ENCODE results near the gene GLB1L3.
"Not testable (repeated sequence)": the region's sequence is repeated elsewhere in the genome, so short reads cannot be mapped to it uniquely, and the experiment has no call there.

The GLB1L3 gene

DNA sequence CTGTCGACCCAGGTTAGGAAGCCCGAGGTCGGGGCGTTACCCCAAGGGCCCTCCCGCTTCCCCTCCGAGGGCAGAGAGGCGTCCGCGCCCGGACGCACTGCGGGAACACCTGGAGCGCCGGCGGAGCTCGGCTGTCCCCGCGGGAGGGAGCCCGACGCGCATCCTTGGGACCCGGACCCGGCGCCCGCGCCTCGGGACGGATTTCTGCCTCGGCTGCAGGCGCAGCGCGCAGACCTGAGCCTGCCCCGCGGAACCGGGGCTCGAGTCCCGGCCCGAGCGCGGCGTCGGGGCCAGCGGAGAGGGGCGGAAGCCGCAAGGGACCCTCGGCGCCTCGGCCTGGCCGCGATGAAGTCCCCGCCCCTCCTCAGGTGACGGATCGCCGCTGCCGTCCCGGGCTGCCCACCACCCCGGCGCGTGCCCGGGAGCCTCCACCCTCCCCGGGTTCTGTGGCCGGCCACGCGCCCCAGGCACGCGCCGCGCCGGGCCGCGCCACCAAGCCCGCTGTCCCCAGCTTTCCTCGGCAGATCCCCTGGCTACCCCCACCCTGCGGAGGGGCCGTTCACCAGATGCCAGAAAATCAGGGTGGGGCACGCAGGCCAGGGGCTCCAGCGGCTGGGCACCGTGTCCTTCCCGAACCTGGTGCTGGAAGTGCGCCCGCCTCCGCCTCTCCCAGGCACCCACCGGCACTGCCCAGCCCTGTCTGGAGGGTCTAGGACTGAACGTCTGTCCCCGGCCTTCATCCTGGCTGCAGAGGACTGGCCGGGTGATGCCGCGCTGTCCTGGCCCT lies 410 bp downstream of the GLB1L3 start:
- no peak for DNase-seq (ENCODE audit: low spot score)

GRCh38 chr11:134277183-134278001 lies 1.2 kb downstream of the GLB1L3 start:
- DNase-seq (ENCODE audit: low spot score): peak; percentile 11

- no peak for DNase-seq (ENCODE audit: low spot score)
Measured at GRCh38 chr11:134278356-134278755, 2.2 kb downstream of the GLB1L3 start.

DNA sequence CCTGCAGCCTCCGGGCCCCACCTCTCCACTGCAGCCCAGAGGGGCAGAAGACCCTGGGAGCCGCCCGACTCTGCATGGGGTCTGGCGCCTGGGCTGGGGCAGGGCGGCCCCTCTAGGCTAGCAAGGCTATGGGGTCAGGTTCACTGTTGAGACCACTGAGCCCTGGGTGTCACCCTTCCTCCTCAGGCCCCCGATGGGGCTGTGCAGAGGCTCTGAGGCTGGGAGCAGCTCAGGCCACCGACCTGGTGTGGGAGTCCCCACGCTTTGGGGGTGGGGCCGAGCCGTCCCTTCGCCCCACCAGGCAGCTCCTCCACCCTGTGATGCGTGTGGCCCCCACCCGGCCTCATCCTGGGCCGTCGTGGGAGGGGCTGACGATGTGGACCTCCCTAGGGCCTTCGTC lies 5.5 kb downstream of the GLB1L3 start:
- not testable (repeated sequence) for DNase-seq (ENCODE audit: low spot score)

GRCh38 chr11:134282121-134283045 lies 6.2 kb downstream of the GLB1L3 start:
- no peak for DNase-seq (ENCODE audit: low spot score)

GRCh38 chr11:134283461-134284230 lies 7.5 kb downstream of the GLB1L3 start:
- DNase-seq (ENCODE audit: low spot score): no peak

GRCh38 chr11:134284349-134284748 lies 8.2 kb downstream of the GLB1L3 start:
- not testable (repeated sequence) for DNase-seq (ENCODE audit: low spot score)

- DNase-seq (ENCODE audit: low spot score): no peak
Measured at GRCh38 chr11:134287561-134287960, 11.4 kb downstream of the GLB1L3 start.

- no peak for DNase-seq (ENCODE audit: low spot score)
Measured at GRCh38 chr11:134288486-134288885, 12.3 kb downstream of the GLB1L3 start.

DNA sequence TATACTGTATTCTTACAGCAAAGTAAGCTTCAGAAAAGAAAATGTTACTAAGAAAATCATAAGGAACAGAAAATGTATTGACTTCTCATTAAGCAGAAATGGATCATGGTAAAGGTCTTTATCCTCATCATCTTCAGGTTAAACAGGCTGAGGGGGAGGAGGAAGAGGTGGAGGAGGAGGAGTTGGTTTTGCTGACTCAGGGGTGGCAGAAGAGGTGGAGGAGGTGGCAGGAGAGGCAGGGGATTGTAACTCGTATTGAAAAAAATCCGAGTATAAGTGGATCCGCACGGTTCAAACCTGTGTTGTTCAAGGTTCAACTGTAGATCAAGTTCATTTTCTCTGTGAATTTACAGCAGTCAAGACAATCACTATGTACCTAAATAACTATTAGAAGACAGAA lies 13.0 kb downstream of the GLB1L3 start:
- DNase-seq (ENCODE audit: low spot score): no peak

GRCh38 chr11:134289789-134290188 lies 13.6 kb downstream of the GLB1L3 start:
- DNase-seq (ENCODE audit: low spot score): no peak

GRCh38 chr11:134290646-134291045 lies 14.5 kb downstream of the GLB1L3 start:
- no peak for DNase-seq (ENCODE audit: low spot score)

GRCh38 chr11:134291196-134291595 lies 15.0 kb downstream of the GLB1L3 start:
- no peak for DNase-seq (ENCODE audit: low spot score)

- no peak for DNase-seq (ENCODE audit: low spot score)
Measured at GRCh38 chr11:134292661-134293060, 16.5 kb downstream of the GLB1L3 start.

DNA sequence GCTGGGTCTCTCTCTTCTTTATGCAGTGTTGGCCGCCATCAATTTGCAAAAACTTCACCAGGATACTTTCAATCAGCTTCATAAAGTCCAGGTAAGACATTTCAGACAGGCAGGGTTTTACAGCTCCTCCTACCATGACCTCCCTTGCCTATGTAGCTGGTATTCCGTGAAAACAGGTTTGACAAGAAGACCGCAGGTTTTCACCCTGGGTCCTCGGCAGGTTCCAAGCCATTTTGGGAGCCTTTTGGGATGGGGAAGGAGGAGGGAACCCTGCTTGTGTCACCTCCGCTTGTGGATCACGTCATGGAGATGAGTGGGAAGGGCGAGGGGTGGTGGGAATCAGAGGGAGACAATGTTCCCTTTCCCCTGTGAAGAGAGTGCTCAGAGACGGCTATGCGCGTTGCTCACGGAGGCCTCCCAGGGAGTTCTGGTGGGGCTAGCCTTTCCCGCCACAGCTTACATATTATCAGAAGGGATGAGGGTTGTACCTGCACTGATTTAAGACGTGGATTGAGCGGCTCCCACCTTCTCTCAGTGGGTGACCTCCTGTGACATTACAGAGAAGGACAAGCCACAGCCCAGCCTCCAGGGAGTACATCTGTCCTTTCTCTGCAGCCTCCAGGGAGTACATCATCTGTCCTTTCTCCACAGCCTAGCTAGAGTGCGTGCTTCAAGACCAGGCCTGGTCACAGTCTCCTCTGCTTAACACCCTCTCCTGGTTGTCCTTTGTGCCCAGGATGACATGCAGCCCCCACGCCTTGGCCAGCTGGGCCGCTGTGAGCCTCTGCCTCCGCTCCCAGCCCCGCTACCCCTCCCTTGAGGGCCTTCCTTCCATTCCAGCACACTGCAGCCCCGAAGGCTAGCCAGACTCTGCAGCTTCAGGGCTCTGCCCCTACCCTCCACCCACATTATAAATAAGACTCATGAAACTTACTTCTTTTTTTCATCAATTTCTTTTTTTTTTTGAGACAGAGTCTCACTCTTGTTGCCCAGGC lies 17.2 kb downstream of the GLB1L3 start:
- DNase-seq (ENCODE audit: low spot score): no peak

- no peak for DNase-seq (ENCODE audit: low spot score)
Measured at GRCh38 chr11:134294664-134295063, 18.5 kb downstream of the GLB1L3 start.

DNA sequence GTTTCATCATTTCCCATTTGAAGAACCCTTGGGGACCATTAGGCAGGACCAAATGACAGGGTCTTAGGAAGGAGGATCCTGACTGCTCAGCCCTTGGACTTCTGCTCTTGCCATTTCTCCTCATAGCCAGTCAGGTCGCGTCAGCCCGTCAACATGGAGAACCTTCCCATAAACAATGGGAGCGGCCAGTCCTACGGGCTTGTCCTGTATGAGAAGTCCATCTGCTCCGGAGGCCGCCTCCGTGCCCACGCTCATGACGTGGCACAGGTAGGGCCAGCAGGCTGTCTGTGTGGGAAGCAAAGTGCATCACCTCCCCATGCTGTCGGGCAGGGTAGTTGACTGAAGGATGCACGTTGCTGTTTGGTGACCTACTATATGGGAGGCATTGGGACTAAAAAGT lies 36.0 kb downstream of the GLB1L3 start:
- no peak for DNase-seq (ENCODE audit: low spot score)

DNA sequence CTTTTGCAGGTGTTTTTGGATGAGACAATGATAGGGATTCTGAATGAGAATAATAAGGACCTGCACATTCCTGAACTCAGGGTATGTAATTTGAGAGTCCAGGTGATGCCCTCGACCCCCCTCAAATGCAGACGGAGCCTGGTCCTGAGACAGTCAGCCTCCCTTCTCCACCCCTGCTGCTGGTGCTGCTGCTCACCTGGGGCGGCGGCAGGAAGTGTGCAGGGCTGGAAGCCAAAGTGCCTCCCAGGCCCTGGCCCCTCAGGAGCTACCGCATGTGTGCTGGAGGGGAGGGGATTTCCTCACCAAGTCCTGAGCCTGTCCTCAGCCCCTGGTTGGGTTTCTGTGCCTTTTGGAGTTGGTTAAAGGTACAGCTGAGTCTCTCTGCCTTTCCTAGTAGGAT lies 36.6 kb downstream of the GLB1L3 start:
- DNase-seq (ENCODE audit: low spot score): no peak

DNA sequence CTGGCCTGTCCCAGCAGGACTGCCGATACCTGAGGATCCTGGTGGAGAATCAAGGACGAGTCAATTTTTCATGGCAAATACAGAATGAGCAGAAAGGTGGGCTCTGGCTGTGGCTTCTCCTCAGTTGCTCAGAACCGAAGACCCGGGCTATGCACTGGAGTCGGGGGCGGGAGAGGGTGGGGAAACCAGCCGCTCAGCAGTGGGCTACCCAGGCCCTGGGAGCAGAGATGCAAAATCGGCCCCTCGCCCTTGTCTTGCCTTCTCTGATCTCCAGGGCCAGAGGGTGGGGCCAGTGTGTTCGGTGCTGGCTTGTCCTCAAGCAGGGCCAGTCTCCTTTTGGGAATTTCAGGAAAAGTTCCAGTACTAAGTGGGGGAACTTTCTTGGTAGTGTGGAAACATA lies 37.2 kb downstream of the GLB1L3 start:
- DNase-seq (ENCODE audit: low spot score): no peak
